Transverse colon (tissue), 4 donors: ENCODE results near the gene CHST3. TPM values are rescaled to one million over a fixed set of nuclear protein-coding genes. Genes with fewer than 3 reads are reported as not detected.
A peak's percentile ranks its signal among the peaks of the same experiment; 100 is the strongest.

ENCODE experiments used
- DNase-seq: peaks from one replicate; pipeline ENCODE4 v3.0.0-alpha.2; 2019
- H3K27ac ChIP-seq, 4 donors: fragments of 200-600 bp; sonication (generic); 2 replicates each; pipeline ENCODE4 v1.5.1; 2016 to 2018; ENCODE audit warnings: inconsistent platforms in 4 of 4
- H3K27me3 ChIP-seq: fragments of 200-600 bp; sonication (generic); 2 replicates; pipeline ENCODE4 v1.5.1; 2017; ENCODE audit warnings: inconsistent platforms
- H3K36me3 ChIP-seq, 4 donors: fragments of 200-600 bp; sonication (generic); 2 replicates each; pipeline ENCODE4 v1.5.1; 2017 to 2019; ENCODE audit warnings: inconsistent platforms in 4 of 4
- H3K4me1 ChIP-seq, 4 donors: fragments of 200-600 bp; sonication (generic); 2 replicates each; pipeline ENCODE4 v1.5.1; 2017 to 2020; ENCODE audit warnings: inconsistent platforms in 4 of 4
- H3K4me3 ChIP-seq, 4 donors: fragments of 200-600 bp; sonication (generic); 1 replicate in 1 of 4; 2 replicates in 3 of 4; pipeline versions ENCODE4 v1.5.1 to v1.6.1; 2017 to 2019; ENCODE audit warnings: inconsistent platforms in 4 of 4
- H3K9me3 ChIP-seq, 2 donors: fragments of 200-600 bp; sonication (generic); 2 replicates each; pipeline ENCODE4 v1.5.1; 2017 to 2019; ENCODE audit warnings: inconsistent platforms in 2 of 2
- EP300 ChIP-seq: sonication (generic); formaldehyde crosslinking; IDR thresholded peaks from one replicate; pipeline ENCODE4 v1.6.1; 2017; ENCODE audit warnings: antibody characterized with exemption, low read depth
- POLR2A ChIP-seq: fragments of 450-650 bp; IDR thresholded peaks from one replicate; pipeline ENCODE4 v1.6.1; 2016; ENCODE audit warnings: antibody characterized with exemption, mild to moderate bottlenecking, moderate library complexity
- POLR2AphosphoS5 ChIP-seq, 3 donors: sonication (generic); formaldehyde crosslinking; IDR thresholded peaks; one replicate each; pipeline ENCODE4 v1.6.1; 2016; ENCODE audit warnings: antibody characterized with exemption in 3 of 3
- WGBS, 2 donors: methylation state at CpG; one replicate each; pipeline ENCODE4 v1.1.5; 2018; ENCODE audit warnings: low coverage in 1 of 2; 5-methylcytosine and 5-hydroxymethylcytosine counted together
- in situ Hi-C, 4 donors: fragments of 200-750 bp; cut with MboI; loops; one replicate each; pipeline versions ENCODE4 v1.15.0 to v1.15.1; 2017; ENCODE audit warnings: low sequenced_read_pairs in 3 of 4, low pct_ligation_motif_present in 1 of 4, low pct_unique_long_range_greater_than_20kb in 1 of 4
- intact Hi-C: fragments of 100-400 bp; cut with DNase I; formaldehyde crosslinking; loops from one replicate; pipeline ENCODE4 v1.15.1; 2023; ENCODE audit warnings: low total_unique reads
- total RNA-seq, 4 donors: library from RNA; depleted of rRNA; stranded (reverse); fragments of >200 nt; gene quantifications; one replicate each; pipeline ENCODE4 v1.1.0, GENCODE V29; 2016
- TF ChIP-seq, protein P1 (sequence below), 5 experiments: fragments of 200-600 bp in 3 of 5; fragments of 450-650 bp in 2 of 5; sonication (generic) in 3 of 5; IDR thresholded peaks; 1 replicate in 2 of 5; 2 replicates in 3 of 5; pipeline ENCODE4 v1.5.1; 2016 to 2017; ENCODE audit warnings: antibody characterized with exemption in 5 of 5, inconsistent platforms in 3 of 5, mild to moderate bottlenecking in 2 of 5, moderate library complexity in 1 of 5

CHST3 gene
- total RNA-seq, 4 donors from 2014 or later: 1.6 to 10.5 (median 3.9) TPM

DNA sequence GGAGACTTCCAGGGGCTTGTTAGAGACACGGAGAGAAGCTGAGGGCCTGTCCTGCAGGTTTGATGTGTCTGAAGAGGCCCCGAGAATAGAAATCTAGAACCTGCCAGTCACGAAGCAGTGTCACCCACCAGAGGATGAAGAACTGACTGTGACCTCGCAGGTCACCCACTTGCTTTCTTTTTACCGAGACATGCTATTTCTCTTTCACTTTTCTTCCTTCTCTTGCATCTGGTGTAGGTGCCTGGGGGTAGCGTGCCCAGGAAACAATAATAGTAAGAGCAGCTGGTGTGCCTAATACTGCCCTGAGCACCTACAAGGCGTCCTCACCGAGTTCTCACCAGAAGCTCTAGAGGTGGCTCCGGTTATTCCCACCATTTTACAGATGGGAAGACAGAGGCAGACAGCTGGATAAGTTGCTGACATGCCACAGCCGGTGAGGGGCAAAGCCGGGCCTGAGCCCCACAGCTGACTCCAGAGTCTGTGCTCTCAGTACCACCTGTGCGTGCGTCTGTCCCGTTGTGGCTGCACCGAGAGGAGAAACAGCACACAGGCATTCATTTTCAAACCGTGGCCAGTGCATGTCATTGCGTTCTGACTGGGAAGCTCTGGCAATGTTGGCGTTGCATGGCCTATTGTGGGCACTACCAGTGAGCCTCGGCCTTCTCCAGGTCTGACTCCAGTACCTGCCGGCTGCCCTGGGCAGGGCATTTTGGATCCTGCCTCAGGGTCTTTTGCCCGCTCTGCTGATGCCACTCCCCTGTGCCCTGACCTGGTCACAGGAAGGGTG, 7.8 kb downstream of the CHST3 start:
- 86% methylated on average over 20 of the region's 21 CpGs; no CpG with 5 or more reads in 1 of the 2 donors for WGBS, 2 donors
- no peak overlapping the region for H3K4me3 ChIP-seq
- H3K36me3 ChIP-seq: no peaks in the 10 kb centered on the region
- no peaks in the 10 kb centered on the region for H3K27me3 ChIP-seq
- in situ Hi-C loops: no loop called here
- TF ChIP-seq, protein P1, sequence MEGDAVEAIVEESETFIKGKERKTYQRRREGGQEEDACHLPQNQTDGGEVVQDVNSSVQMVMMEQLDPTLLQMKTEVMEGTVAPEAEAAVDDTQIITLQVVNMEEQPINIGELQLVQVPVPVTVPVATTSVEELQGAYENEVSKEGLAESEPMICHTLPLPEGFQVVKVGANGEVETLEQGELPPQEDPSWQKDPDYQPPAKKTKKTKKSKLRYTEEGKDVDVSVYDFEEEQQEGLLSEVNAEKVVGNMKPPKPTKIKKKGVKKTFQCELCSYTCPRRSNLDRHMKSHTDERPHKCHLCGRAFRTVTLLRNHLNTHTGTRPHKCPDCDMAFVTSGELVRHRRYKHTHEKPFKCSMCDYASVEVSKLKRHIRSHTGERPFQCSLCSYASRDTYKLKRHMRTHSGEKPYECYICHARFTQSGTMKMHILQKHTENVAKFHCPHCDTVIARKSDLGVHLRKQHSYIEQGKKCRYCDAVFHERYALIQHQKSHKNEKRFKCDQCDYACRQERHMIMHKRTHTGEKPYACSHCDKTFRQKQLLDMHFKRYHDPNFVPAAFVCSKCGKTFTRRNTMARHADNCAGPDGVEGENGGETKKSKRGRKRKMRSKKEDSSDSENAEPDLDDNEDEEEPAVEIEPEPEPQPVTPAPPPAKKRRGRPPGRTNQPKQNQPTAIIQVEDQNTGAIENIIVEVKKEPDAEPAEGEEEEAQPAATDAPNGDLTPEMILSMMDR (IDR thresholded peaks at IDR 0.05): no peak
- H3K9me3 ChIP-seq: no peaks in the 10 kb centered on the region
- H3K4me1 ChIP-seq: peaks cover 22 to 49% (median 36%) of the 10 kb centered on the region in 4 donors
- H3K27ac ChIP-seq: no peak overlapping the region
- intact Hi-C loops: loop anchor here (5.0 kb wide), 1 partner anchor 35 kb away; no protein-coding TSS in a partner anchor
- DNase-seq: no peak

DNA sequence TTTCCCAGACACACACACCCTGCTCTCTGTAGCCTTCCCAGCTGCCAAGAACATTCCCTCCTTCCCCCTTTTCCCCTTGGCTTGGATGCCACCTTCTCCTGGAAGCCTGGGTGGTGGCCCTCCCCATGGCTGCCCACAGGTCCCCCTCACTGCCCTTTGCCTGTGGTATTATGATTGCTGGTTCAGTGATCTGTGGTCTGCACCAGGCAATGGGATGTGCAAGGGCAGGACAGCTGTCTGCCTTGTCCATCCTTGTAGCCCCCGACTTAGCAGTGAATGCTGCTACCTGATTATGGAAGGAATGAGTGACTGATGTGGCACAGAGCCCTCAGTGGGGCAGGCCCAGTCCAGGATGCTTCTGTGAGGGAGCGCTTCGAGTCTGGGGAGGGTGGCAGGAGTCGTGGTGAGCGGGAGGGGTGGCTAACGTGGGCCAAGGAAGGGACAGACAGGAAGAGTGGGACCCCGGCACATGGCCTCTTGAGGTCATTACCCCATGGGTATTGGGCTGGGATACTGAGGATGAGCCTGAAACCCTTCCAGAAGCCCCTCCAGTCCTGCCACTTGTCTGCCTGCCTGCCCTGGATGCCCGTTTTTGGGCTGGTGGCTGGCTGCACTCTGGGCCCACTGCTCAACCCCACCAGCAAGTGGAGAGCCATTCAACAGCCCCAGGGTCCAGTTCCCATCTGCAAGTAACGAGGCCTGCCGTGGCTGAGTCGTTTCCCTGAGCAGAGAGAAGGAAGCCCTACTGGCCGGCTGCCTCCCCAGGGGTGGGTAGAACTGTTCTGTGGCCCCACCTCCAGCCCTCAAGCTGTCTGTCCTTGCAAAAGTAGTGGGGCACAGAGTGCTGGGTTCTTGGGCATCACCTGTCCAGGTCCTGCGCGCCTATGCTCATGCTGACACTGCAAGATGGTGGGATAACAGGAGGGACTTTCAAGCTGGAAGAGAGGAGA, 8.8 kb downstream of the CHST3 start:
- Histone ChIP-seq H3K4me1 (peaks cover 22 to 50% (median 36%) of the 10 kb centered on the region in 4 donors), H3K36me3 (no peaks in the 10 kb centered on the region), H3K9me3 (no peaks in the 10 kb centered on the region), H3K27ac (no peak overlapping the region), H3K27me3 (no peaks in the 10 kb centered on the region), H3K4me3 (no peak overlapping the region)
- intact Hi-C loops: loop anchor here (5.0 kb wide), 1 partner anchor 34 kb away; no protein-coding TSS in a partner anchor
- TF ChIP-seq EP300 (no peak), POLR2AphosphoS5 (IDR thresholded peaks at IDR 0.05) (no peak), POLR2A (no peak)
- TF ChIP-seq, protein P1 (IDR thresholded peaks at IDR 0.05): no peak
- WGBS, 2 donors: 90% methylated on average over 14 of the region's 14 CpGs; no CpG with 5 or more reads in 1 of the 2 donors
- in situ Hi-C loops: no loop called here
- DNase-seq: no peak

DNA sequence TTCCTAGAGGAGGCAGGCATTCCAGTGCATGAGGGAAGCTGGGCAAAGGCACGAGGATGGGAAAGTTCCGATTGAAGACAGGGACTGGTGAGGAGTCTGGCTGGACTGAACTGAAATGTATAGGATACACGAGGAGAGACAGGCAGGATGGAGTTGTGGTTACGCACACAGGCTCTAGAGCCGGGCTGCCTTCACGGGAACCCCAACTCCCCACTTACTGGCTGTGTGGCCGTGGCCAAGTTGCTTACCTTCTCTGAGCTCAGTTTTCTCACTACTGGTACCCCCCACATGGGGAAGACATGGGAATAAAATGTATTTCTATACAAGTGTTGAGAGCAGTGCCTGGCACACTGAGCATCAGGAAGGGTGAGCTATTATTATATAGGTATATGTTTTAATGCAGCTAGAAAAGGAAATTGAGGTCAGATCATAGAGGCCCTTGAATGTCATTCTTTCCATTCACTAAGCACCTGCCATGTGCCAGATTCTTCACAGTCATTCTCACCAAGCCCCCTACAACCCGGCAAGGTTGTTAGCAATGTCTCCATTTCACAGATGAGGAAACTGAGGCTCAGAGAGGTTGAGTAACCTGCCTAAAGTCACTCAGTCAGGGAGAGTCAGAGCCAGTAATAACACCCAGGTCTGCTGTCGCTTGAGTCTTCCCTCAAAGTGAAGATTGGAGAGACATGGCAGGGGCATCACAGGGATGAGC, 9.7 kb downstream of the CHST3 start:
- Histone ChIP-seq H3K4me3 (no peak overlapping the region), H3K9me3 (no peaks in the 10 kb centered on the region), H3K27me3 (no peaks in the 10 kb centered on the region), H3K4me1 (peaks cover 22 to 47% (median 36%) of the 10 kb centered on the region in 4 donors), H3K27ac (peak overlapping the region in 3 of 4 donors; percentile 76 to 83 (median 79)), H3K36me3 (no peaks in the 10 kb centered on the region)
- DNase-seq: no peak
- intact Hi-C loops: loop anchor here (5.0 kb wide), 1 partner anchor 33 kb away; no protein-coding TSS in a partner anchor
- no peak for TF ChIP-seq POLR2A
- TF ChIP-seq, protein P1 (IDR thresholded peaks at IDR 0.05): no peak
- TF ChIP-seq POLR2AphosphoS5 (IDR thresholded peaks at IDR 0.05): no peak
- no peak for TF ChIP-seq EP300
- 72 to 81% methylated on average over 7 to 9 of the region's 9 CpGs for WGBS, 2 donors
- in situ Hi-C loops: no loop called here
